GM12891 (cell line): ENCODE measurements around the gene MIX23.

Experiments
- POLR2A ChIP-seq: IDR thresholded peaks from 2 replicates; pipeline ENCODE4 v1.6.1; 2011; ENCODE audit warnings: low read depth, low read length, control low read depth
- POLR2AphosphoS5 ChIP-seq: IDR thresholded peaks from 2 replicates; pipeline ENCODE4 v1.6.1; 2011; ENCODE audit warnings: low read depth, low read length, control low read depth

GRCh38 chr3:122357828-122358702 lies 25.0 kb downstream of the MIX23 start:
- no peak for TF ChIP-seq POLR2A
- TF ChIP-seq POLR2AphosphoS5 = no peak
